Parathyroid adenoma (tissue), 2 donors: ENCODE data around the gene CHCHD3.

ENCODE experiments used
- H2AFZ ChIP-seq: fragments of 300-600 bp; sonication (generic); one replicate; pipeline ENCODE4 v1.7.0; 2017; ENCODE audit warnings: antibody characterized with exemption, mild to moderate bottlenecking
- H3K27ac ChIP-seq: fragments of 300-600 bp; sonication (generic); one replicate; pipeline ENCODE4 v1.7.0; 2017
- H3K27me3 ChIP-seq: fragments of 300-600 bp; sonication (generic); one replicate; pipeline ENCODE4 v1.7.0; 2017; ENCODE audit warnings: low read length; ENCODE audit not compliant: control insufficient read depth, insufficient read depth
- H3K36me3 ChIP-seq: fragments of 300-600 bp; sonication (generic); one replicate; pipeline ENCODE4 v1.7.0; 2017; ENCODE audit warnings: low read length; ENCODE audit not compliant: control insufficient read depth, insufficient read depth
- H3K4me1 ChIP-seq: fragments of 300-600 bp; sonication (generic); one replicate; pipeline ENCODE4 v1.7.0; 2017; ENCODE audit warnings: control low read depth
- H3K4me2 ChIP-seq: fragments of 300-600 bp; sonication (generic); one replicate; pipeline ENCODE4 v1.7.0; 2017; ENCODE audit warnings: low read length
- H3K4me3 ChIP-seq: fragments of 300-600 bp; sonication (generic); one replicate; pipeline ENCODE4 v1.7.0; 2017; ENCODE audit warnings: low read depth, low read length
- H3K79me2 ChIP-seq: fragments of 300-600 bp; sonication (generic); one replicate; pipeline ENCODE4 v1.7.0; 2017; ENCODE audit warnings: control low read depth
- H3K9ac ChIP-seq: fragments of 300-600 bp; sonication (generic); one replicate; pipeline ENCODE4 v1.7.0; 2017; ENCODE audit warnings: mild to moderate bottlenecking
- H3K9me3 ChIP-seq: fragments of 300-600 bp; sonication (generic); one replicate; pipeline ENCODE4 v1.7.0; 2017; ENCODE audit warnings: low read length; ENCODE audit not compliant: control insufficient read depth
- CTCF ChIP-seq: fragments of 300-600 bp; sonication (generic); IDR thresholded peaks from one replicate; pipeline ENCODE4 v1.7.0; 2017; ENCODE audit warnings: antibody characterized with exemption, mild to moderate bottlenecking
- donor health status: primary hyperparathyroidism.

CHCHD3 gene

GRCh38 chr7:132847376-132847775, 234.5 kb downstream of the CHCHD3 start:
- Histone ChIP-seq H2AFZ (no peak overlapping the region), H3K4me1 (no peaks in the 10 kb centered on the region), H3K9ac (no peak overlapping the region), H3K27ac (no peak overlapping the region), H3K27me3 (no peaks in the 10 kb centered on the region), H3K4me3 (no peak overlapping the region), H3K4me2 (no peak overlapping the region), H3K9me3 (no peaks in the 10 kb centered on the region), H3K79me2 (no peaks in the 10 kb centered on the region), H3K36me3 (no peaks in the 10 kb centered on the region)
- TF ChIP-seq CTCF, result no peak

- Histone ChIP-seq H3K9ac (no peak overlapping the region), H3K4me3 (no peak overlapping the region), H3K27me3 (no peaks in the 10 kb centered on the region), H3K4me2 (no peak overlapping the region), H3K4me1 (no peaks in the 10 kb centered on the region), H2AFZ (no peak overlapping the region), H3K27ac (no peak overlapping the region), H3K9me3 (no peaks in the 10 kb centered on the region), H3K36me3 (no peaks in the 10 kb centered on the region), H3K79me2 (no peaks in the 10 kb centered on the region)
- no peak for TF ChIP-seq CTCF
Measured at GRCh38 chr7:132846086-132846485, 235.8 kb downstream of the CHCHD3 start.

GRCh38 chr7:132842478-132842877, 239.4 kb downstream of the CHCHD3 start:
- Histone ChIP-seq H3K4me1 (peaks cover 4% of the 10 kb centered on the region), H3K9me3 (no peaks in the 10 kb centered on the region), H3K27ac (no peak overlapping the region), H3K9ac (no peak overlapping the region), H2AFZ (no peak overlapping the region), H3K79me2 (no peaks in the 10 kb centered on the region), H3K4me3 (no peak overlapping the region), H3K36me3 (no peaks in the 10 kb centered on the region), H3K27me3 (no peaks in the 10 kb centered on the region), H3K4me2 (no peak overlapping the region)
- no peak for TF ChIP-seq CTCF

- H3K27me3 ChIP-seq, result no peaks in the 10 kb centered on the region
- H3K36me3 ChIP-seq, result no peaks in the 10 kb centered on the region
- no peaks in the 10 kb centered on the region for H3K79me2 ChIP-seq
- peaks cover 4% of the 10 kb centered on the region for H3K4me1 ChIP-seq
- no peaks in the 10 kb centered on the region for H3K9me3 ChIP-seq
- no peak overlapping the region for H3K27ac ChIP-seq
- H3K4me3 ChIP-seq, result no peak overlapping the region
- no peak overlapping the region for H2AFZ ChIP-seq
- no peak overlapping the region for H3K9ac ChIP-seq
- TF ChIP-seq CTCF, result no peak
- no peak overlapping the region for H3K4me2 ChIP-seq
Measured at GRCh38 chr7:132840199-132840598, 241.7 kb downstream of the CHCHD3 start.

- TF ChIP-seq CTCF, result no peak
- Histone ChIP-seq H3K9me3 (no peaks in the 10 kb centered on the region), H2AFZ (no peak overlapping the region), H3K4me3 (no peak overlapping the region), H3K36me3 (no peaks in the 10 kb centered on the region), H3K4me2 (no peak overlapping the region), H3K27me3 (no peaks in the 10 kb centered on the region), H3K27ac (no peak overlapping the region), H3K4me1 (peaks cover 4% of the 10 kb centered on the region), H3K9ac (no peak overlapping the region), H3K79me2 (no peaks in the 10 kb centered on the region)
Measured at GRCh38 chr7:132838313-132838712, 243.6 kb downstream of the CHCHD3 start.
